Testis (tissue), 3 donors: ENCODE results near the gene CD276. TPM values are rescaled to one million over a fixed set of nuclear protein-coding genes. Genes with fewer than 3 reads are reported as not detected.

Experiments
- DNase-seq: peaks from one replicate; pipeline ENCODE4 v3.0.0-alpha.2; 2019
- H3K27ac ChIP-seq, 2 donors: fragments of 200-600 bp; sonication (generic); one replicate each; pipeline ENCODE4 v1.5.1; 2019
- H3K27me3 ChIP-seq: fragments of 200-600 bp; sonication (generic); one replicate; pipeline ENCODE4 v1.5.1; 2019
- H3K36me3 ChIP-seq: fragments of 200-600 bp; sonication (generic); one replicate; pipeline ENCODE4 v1.5.1; 2017; ENCODE audit warnings: low read depth; ENCODE audit errors: missing control alignments
- H3K4me1 ChIP-seq: fragments of 200-600 bp; sonication (generic); one replicate; pipeline ENCODE4 v1.5.1; 2019
- H3K4me3 ChIP-seq, 2 donors: fragments of 200-600 bp; sonication (generic); one replicate each; pipeline ENCODE4 v1.5.1; 2017 to 2019
- H3K9me3 ChIP-seq: fragments of 200-600 bp; sonication (generic); one replicate; pipeline ENCODE4 v1.5.1; 2017
- POLR2A ChIP-seq: fragments of 450-650 bp; IDR thresholded peaks from one replicate; pipeline ENCODE4 v1.6.1; 2017; ENCODE audit warnings: antibody characterized with exemption, mild to moderate bottlenecking, moderate library complexity
- WGBS, 2 donors: methylation state at CpG; one replicate each; pipeline ENCODE4 v1.1.5; 2018; 5-methylcytosine and 5-hydroxymethylcytosine counted together
- intact Hi-C: fragments of 100-400 bp; cut with DNase I; formaldehyde crosslinking; loops from one replicate; pipeline ENCODE4 v1.15.1; 2023; ENCODE audit warnings: low total_unique reads
- polyA plus RNA-seq: library from polyadenylated mRNA; stranded (reverse); fragments of 350-450 nt; fragmentation: Illumina TruSeq; extraction: RNeasy Lipid Tissue Mini Kit (QIAGEN cat#74804); gene quantifications from one replicate; pipeline ENCODE4 v1.2.3, GENCODE V29; 2014; ENCODE audit warnings: low read depth, low replicate concordance; ENCODE audit not compliant: insufficient read depth
- total RNA-seq, 2 donors: library from RNA; depleted of rRNA; stranded (reverse); fragments of >200 nt; gene quantifications; one replicate each; pipeline ENCODE4 v1.2.3, GENCODE V29; 2016
- TF ChIP-seq, protein P1 (sequence below), 3 experiments: fragments of 450-650 bp in 2 of 3; fragments of 200-600 bp in 1 of 3; sonication (generic) in 1 of 3; IDR thresholded peaks; one replicate each; pipeline ENCODE4 v1.5.1; 2016 to 2019; ENCODE audit warnings: antibody characterized with exemption in 3 of 3, mild to moderate bottlenecking in 2 of 3, moderate library complexity in 1 of 3

Gene CD276
- total and polyA plus RNA-seq, 3 donors from 2014 or later: 43.1 to 61.5 (median 50.3) TPM

DNA sequence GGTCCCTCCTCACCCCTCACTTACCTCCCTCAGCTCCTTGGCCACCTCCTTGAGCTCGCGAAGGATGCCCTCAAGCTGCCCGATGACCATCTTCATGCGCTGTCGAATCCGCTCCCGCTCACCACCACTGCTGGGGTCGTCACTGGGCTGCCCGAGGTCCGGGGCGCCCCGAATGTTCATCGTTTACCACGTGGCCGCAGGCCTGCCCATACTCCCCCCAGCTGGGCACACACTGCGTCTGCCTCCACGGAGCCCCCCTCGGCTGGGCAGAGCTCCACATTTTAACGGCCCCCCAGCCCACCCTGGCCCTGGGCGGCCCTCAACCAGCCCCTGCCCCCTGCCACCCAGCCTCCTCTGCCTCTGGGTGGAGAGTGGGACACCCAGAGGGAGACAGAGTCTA, 66.8 kb downstream of the CD276 start:
- Histone ChIP-seq H3K27ac (no peak overlapping the region), H3K9me3 (no peaks in the 10 kb centered on the region), H3K4me3 (no peak overlapping the region), H3K27me3 (no peaks in the 10 kb centered on the region), H3K4me1 (peaks cover 29% of the 10 kb centered on the region), H3K36me3 (no peaks in the 10 kb centered on the region)
- intact Hi-C loops: no loop called here
- 79 to 83% methylated on average over 19 to 20 of the region's 20 CpGs for WGBS, 2 donors
- DNase-seq: no peak
- no peak for TF ChIP-seq POLR2A

DNA sequence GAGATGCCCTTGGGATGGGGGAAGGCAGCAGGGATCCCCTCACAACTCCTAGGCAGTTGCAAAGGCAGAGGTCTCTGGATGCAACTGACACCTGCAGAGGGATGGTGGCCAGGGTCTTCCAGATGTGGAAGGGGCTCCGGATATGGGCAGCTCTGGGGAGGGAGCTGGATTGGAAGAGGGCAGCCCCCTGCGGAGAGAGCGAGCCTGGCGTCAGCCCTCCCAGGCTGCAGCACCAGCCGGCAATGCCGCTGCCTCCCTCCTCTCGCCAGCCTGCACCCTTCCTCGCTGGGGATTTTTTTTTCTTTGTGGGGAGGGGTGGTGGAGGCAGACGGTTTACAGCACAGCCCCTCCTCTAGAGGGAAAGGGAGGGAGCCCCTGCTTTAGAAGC, 67.3 kb downstream of the CD276 start:
- no peak for DNase-seq
- WGBS, 2 donors: 10% methylated on average over 9 of the region's 9 CpGs; no CpG with 5 or more reads in 1 of the 2 donors
- H3K4me3 ChIP-seq: peak overlapping the region; percentile 68 to 69

DNA sequence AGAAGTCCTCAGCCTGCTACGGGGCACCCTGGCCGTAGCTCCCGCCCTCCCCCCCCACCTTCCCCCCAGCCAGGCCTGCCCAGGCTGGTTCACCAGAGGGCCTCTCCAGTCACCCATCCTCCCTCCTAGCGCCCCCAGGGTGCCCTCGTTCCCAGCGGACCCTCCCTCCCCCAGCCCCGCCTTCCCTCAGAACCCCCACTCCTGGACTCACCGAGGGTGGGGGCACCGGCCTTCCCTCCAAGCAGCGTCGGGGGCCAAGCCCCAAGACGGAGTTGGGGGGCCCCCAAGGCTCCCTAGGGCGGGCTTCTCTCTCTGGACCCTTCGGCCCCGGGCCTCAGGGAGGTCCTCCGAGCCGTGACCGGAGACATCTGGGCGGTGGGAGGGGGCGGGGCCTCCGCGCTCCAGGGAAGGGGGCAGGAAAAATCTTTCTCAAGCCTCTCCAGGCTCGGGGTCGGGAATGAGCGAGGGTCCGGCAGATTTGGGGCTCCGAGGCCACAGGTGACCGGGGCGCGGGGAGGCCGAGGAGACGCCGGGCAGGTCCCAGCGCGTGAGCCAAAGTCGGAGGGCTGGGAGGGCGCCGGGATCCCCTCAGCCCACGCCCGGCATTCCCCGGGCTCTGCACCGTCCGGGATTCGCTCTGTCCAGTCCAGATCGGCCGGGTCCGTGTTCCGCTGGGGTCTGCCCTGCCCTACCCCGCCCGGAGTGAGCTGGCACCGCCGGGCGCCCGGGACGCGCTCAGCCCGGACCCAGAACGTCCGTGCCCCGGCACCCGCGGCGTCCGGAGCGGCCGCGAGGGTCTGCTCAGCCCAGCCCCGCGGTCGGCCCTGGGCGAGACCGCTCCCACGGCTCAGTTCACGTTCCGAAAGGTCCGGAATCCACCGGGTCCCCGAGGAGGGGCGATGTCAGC, 68.0 kb downstream of the CD276 start:
- H3K27ac ChIP-seq: peak overlapping the region in 1 of 2 donors; percentile 66
- intact Hi-C loops: no loop called here
- H3K36me3 ChIP-seq: no peaks in the 10 kb centered on the region
- peaks cover 23% of the 10 kb centered on the region for H3K4me1 ChIP-seq
- no peaks in the 10 kb centered on the region for H3K9me3 ChIP-seq
- WGBS, 2 donors: 1 to 3% methylated on average over 7 to 33 of the region's 79 CpGs
- DNase-seq: no peak
- peak overlapping the region; percentile 68 to 69 for H3K4me3 ChIP-seq
- TF ChIP-seq POLR2A: no peak
- TF ChIP-seq, protein P1, sequence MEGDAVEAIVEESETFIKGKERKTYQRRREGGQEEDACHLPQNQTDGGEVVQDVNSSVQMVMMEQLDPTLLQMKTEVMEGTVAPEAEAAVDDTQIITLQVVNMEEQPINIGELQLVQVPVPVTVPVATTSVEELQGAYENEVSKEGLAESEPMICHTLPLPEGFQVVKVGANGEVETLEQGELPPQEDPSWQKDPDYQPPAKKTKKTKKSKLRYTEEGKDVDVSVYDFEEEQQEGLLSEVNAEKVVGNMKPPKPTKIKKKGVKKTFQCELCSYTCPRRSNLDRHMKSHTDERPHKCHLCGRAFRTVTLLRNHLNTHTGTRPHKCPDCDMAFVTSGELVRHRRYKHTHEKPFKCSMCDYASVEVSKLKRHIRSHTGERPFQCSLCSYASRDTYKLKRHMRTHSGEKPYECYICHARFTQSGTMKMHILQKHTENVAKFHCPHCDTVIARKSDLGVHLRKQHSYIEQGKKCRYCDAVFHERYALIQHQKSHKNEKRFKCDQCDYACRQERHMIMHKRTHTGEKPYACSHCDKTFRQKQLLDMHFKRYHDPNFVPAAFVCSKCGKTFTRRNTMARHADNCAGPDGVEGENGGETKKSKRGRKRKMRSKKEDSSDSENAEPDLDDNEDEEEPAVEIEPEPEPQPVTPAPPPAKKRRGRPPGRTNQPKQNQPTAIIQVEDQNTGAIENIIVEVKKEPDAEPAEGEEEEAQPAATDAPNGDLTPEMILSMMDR (IDR thresholded peaks at IDR 0.05): no peak
- H3K27me3 ChIP-seq: no peaks in the 10 kb centered on the region

More for the DNA sequence above, 67.3 kb downstream of the CD276 start:
- Histone ChIP-seq H3K36me3 (no peaks in the 10 kb centered on the region), H3K27me3 (no peaks in the 10 kb centered on the region), H3K4me1 (peaks cover 29% of the 10 kb centered on the region), H3K9me3 (no peaks in the 10 kb centered on the region), H3K27ac (no peak overlapping the region)
- no peak for TF ChIP-seq POLR2A
- TF ChIP-seq, protein P1 (IDR thresholded peaks at IDR 0.05): no peak
- intact Hi-C loops: no loop called here

DNA sequence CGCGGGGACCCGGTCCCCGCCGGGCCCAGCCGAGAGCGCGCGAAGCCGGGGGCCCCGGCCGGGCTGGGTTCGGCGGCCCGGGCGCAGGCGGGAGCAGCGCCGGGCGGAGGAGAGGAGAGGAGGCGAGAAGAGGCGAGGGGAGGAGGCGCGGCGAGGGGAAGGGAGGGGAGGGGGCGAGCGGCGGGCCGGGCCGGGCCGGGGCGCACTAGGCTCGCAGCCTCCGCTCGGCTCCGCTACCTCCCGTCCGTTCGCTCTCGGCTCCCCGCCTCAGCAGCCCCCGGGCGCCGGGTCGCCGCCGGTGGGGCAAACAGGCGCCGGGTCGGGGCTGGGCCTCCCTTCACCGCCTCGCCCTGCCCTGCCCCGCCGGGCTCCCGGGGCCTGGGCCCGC, 68.6 kb downstream of the CD276 start:
- peaks cover 22% of the 10 kb centered on the region for H3K4me1 ChIP-seq
- peak overlapping the region in 1 of 2 donors; percentile 66 for H3K27ac ChIP-seq
- intact Hi-C loops: no loop called here
- no peaks in the 10 kb centered on the region for H3K36me3 ChIP-seq
- peak overlapping the region; percentile 68 to 69 for H3K4me3 ChIP-seq
- no peak for DNase-seq
- no peaks in the 10 kb centered on the region for H3K9me3 ChIP-seq
- 1% methylated on average over 34 of the region's 56 CpGs; no CpG with 5 or more reads in 1 of the 2 donors for WGBS, 2 donors
- H3K27me3 ChIP-seq: no peaks in the 10 kb centered on the region
- TF ChIP-seq POLR2A: no peak
- TF ChIP-seq, protein P1 (IDR thresholded peaks at IDR 0.05): no peak

DNA sequence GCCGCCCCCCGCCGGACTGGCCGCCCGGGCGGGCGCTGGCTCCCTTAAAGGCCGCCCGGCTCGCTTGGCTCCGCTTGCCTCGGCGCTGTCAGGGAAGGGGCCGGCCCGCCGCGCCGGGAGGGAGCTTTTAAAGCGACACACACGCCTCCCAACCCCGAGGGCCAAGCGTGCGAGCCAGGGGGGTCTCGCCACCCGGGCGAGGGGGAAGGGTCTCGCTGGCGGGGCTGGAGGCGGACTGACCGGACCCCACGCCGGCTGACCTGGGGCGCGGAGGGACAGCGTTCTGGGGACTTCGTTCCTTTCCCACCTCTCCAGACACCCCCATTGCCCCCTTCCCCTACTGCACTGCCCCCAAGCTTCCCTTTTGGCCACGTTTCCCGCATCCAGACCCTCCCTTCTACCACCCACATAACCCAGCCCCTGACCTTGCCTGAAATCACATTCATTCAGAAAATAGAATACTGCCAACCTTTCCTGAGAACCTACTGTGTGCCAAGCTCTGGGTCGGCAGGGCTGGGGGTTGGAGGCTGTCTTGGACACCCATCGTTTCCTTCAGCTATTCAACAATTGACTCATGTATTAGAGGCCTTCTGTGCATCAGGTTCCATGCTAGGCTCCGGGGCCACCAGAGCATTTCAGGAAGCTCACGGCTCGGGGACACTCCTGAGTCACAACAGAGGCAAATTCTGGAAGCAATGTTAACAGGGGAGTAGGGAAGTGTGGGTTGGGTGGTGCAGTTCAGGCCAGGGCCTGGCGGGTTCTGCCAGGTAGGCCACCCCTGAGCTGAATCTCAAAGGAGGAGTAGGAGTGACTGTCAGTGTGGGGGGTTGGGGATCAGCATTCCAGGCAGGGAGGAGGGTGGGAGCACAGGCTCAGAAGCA, 69.3 kb downstream of the CD276 start, which contains the start of gene INSYN1:
TSS of gene INSYN1 (minus strand) at position 102 of the 881 bp plus-strand sequence. CDS start 2,221 bp downstream, outside the sequence.
- Histone ChIP-seq H3K4me1 (peaks cover 22% of the 10 kb centered on the region), H3K9me3 (no peaks in the 10 kb centered on the region), H3K27ac (peak within 1 kb of the TSS; percentile 39 to 66), H3K36me3 (no peaks in the 10 kb centered on the region), H3K4me3 (peak within 1 kb of the TSS; percentile 68 to 69), H3K27me3 (no peaks in the 10 kb centered on the region)
- DNase-seq: peak; percentile 65
- intact Hi-C loops: no loop called here
- TF ChIP-seq POLR2A: no peak
- TF ChIP-seq, protein P1 (IDR thresholded peaks at IDR 0.05): no peak
- WGBS, 2 donors: 14 to 42% methylated on average over 8 to 35 of the region's 44 CpGs
